RWPE1 (cell line): Measurements from ENCODE around the gene SLC41A1.

Experiments
- CTCF ChIA-PET: fragments of 350-600 bp; sonication (Branson Sonifier 250); formaldehyde crosslinking; extraction: SDS; loops from one replicate; lab custom pipeline; 2021; lab: Yijun Ruan, JAX
- POLR2A ChIA-PET: fragments of 400-600 bp; formaldehyde crosslinking; extraction: SDS; loops from one replicate; lab custom pipeline; 2020; ENCODE audit warnings: antibody characterized with exemption; ENCODE audit not compliant: low non-redundant PET; lab: Yijun Ruan, JAX
- DNase-seq: peaks from one replicate; pipeline ENCODE4 v3.0.0; 2012; ENCODE audit warnings: low spot score
- H3K27ac ChIP-seq: fragments of 450-650 bp; 2 replicates; pipeline ENCODE4 v1.5.1; 2017
- CTCF ChIP-seq: fragments of 450-650 bp; conservative IDR thresholded peaks from 2 replicates; pipeline ENCODE4 v1.5.1; 2017; ENCODE audit warnings: low read depth, mild to moderate bottlenecking

The SLC41A1 gene

GRCh38 chr1:205802060-205802459 is 10.9 kb downstream of the SLC41A1 start:
- POLR2A ChIA-PET: no interaction called here
- CTCF ChIA-PET: interaction anchor here (0.9 to 1.9 kb wide), 3 partner anchors 10 to 175 kb away, joined by 3 to 6 read pairs (median 3); no protein-coding TSS in a partner anchor
- no peak for DNase-seq
- TF ChIP-seq CTCF: no peak
- no peak overlapping the region for H3K27ac ChIP-seq

- TF ChIP-seq CTCF: no peak
- POLR2A ChIA-PET: no interaction called here
- DNase-seq: no peak
- no peak overlapping the region for H3K27ac ChIP-seq
- CTCF ChIA-PET: interaction anchor here (0.8 to 1.9 kb wide), 4 partner anchors 9 to 176 kb away, joined by 3 to 6 read pairs (median 3); no protein-coding TSS in a partner anchor
These were observed 11.9 kb downstream of the SLC41A1 start for GRCh38 chr1:205800981-205801703.

GRCh38 chr1:205800427-205800826 is 12.6 kb downstream of the SLC41A1 start:
- H3K27ac ChIP-seq: no peak overlapping the region
- ChIA-PET POLR2A (interaction anchor here (0.6 kb wide), 1 partner anchor 13 kb away, joined by 3 read pairs; the partner anchor contains the start of gene SLC41A1), CTCF (interaction anchor here (0.8 to 1.4 kb wide), 3 partner anchors 9 to 177 kb away, joined by 3 to 8 read pairs (median 7); no protein-coding TSS in a partner anchor)
- TF ChIP-seq CTCF: no peak
- no peak for DNase-seq

GRCh38 chr1:205798577-205798976 is 14.4 kb downstream of the SLC41A1 start:
- ChIA-PET POLR2A (no interaction called here), CTCF (interaction anchor here (0.5 to 1.6 kb wide), 4 partner anchors 14 to 297 kb away, joined by 4 to 6 read pairs (median 4); no protein-coding TSS in a partner anchor)
- TF ChIP-seq CTCF: no peak
- DNase-seq: peak; percentile 81
- no peak overlapping the region for H3K27ac ChIP-seq

- CTCF ChIA-PET: interaction anchor here (1.4 to 1.5 kb wide), 2 partner anchors 122 to 180 kb away, joined by 6 to 10 read pairs; no protein-coding TSS in a partner anchor
These were observed 15.8 kb downstream of the SLC41A1 start for GRCh38 chr1:205797168-205797567.

More at GRCh38 chr1:205797168-205797567, 15.8 kb downstream of the SLC41A1 start:
- POLR2A ChIA-PET: no interaction called here
- DNase-seq: no peak
- H3K27ac ChIP-seq: no peak overlapping the region
- TF ChIP-seq CTCF: no peak
